Liver (tissue), 9 donors: ENCODE results near the gene CNGA3. TPM values are rescaled to one million over a fixed set of nuclear protein-coding genes. Genes with fewer than 3 reads are reported as not detected.

ENCODE experiments used
- DNase-seq: peaks from one replicate; pipeline ENCODE4 v3.0.0-alpha.2; 2017; ENCODE audit warnings: low spot score
- H3K27ac ChIP-seq, 2 donors: one replicate each; pipeline ENCODE4 v1.7.0; 2013; ENCODE audit warnings: inconsistent platforms in 2 of 2, low read length in 2 of 2, control low read depth in 1 of 2, low read depth in 1 of 2, mild to moderate bottlenecking in 1 of 2
- H3K27me3 ChIP-seq, 4 donors: one replicate each; pipeline versions ENCODE4 v1.6.1 to v1.7.0; 2013; ENCODE audit warnings: low read length in 3 of 4, inconsistent platforms in 1 of 4, mild to moderate bottlenecking in 1 of 4, moderate library complexity in 1 of 4; ENCODE audit not compliant: control insufficient read depth in 4 of 4, insufficient read depth in 4 of 4
- H3K36me3 ChIP-seq, 4 donors: one replicate each; pipeline versions ENCODE4 v1.6.1 to v1.7.0; 2013; ENCODE audit warnings: low read length in 3 of 4, mild to moderate bottlenecking in 3 of 4, low read depth in 1 of 4, moderate library complexity in 1 of 4; ENCODE audit not compliant: control insufficient read depth in 4 of 4, insufficient read depth in 3 of 4
- H3K4me1 ChIP-seq, 4 donors: one replicate each; pipeline versions ENCODE4 v1.6.1 to v1.7.0; 2013; ENCODE audit warnings: low read length in 3 of 4, mild to moderate bottlenecking in 3 of 4, moderate library complexity in 1 of 4; ENCODE audit not compliant: control insufficient read depth in 4 of 4, insufficient read depth in 4 of 4
- H3K4me3 ChIP-seq, 3 donors: one replicate each; pipeline versions ENCODE4 v1.6.1 to v1.7.0; 2013; ENCODE audit warnings: low read length in 3 of 3, control low read depth in 1 of 3, low read depth in 1 of 3, mild to moderate bottlenecking in 1 of 3
- H3K9ac ChIP-seq, 2 donors: one replicate each; pipeline ENCODE4 v1.7.0; 2013; ENCODE audit warnings: low read length in 2 of 2, mild to moderate bottlenecking in 2 of 2, moderate library complexity in 2 of 2, control low read depth in 1 of 2, low read depth in 1 of 2
- H3K9me3 ChIP-seq, 4 donors: one replicate each; pipeline versions ENCODE4 v1.6.1 to v1.7.0; 2013; ENCODE audit warnings: low read length in 3 of 4; ENCODE audit not compliant: control insufficient read depth in 4 of 4
- CTCF ChIP-seq: fragments of 150-350 bp; IDR thresholded peaks from 2 replicates; pipeline ENCODE4 v1.5.1; 2017; ENCODE audit warnings: improper control_type of control experiment, low read depth, low read length; ENCODE audit not compliant: missing input control
- EGR1 ChIP-seq, 2 donors: IDR thresholded peaks; 2 replicates each; pipeline ENCODE4 v1.6.1; 2016 to 2018; ENCODE audit warnings: antibody characterized with exemption in 2 of 2, low read depth in 2 of 2
- FOXA2 ChIP-seq: IDR thresholded peaks from 2 replicates; pipeline ENCODE4 v1.6.1; 2016; ENCODE audit warnings: antibody characterized with exemption
- GABPA ChIP-seq, 2 donors: IDR thresholded peaks in 1 of 2; conservative IDR thresholded peaks in 1 of 2; 2 replicates each; pipeline ENCODE4 v1.6.1; 2016; ENCODE audit warnings: antibody characterized with exemption in 2 of 2, mild to moderate bottlenecking in 1 of 2, moderate library complexity in 1 of 2
- HNF4G ChIP-seq: IDR thresholded peaks from 2 replicates; pipeline ENCODE4 v1.6.1; 2016; ENCODE audit warnings: antibody characterized with exemption
- JUND ChIP-seq, 2 donors: IDR thresholded peaks; 2 replicates each; pipeline ENCODE4 v1.6.1; 2016; ENCODE audit warnings: antibody characterized with exemption in 2 of 2
- NR2F2 ChIP-seq: IDR thresholded peaks from 2 replicates; pipeline ENCODE4 v1.6.1; 2016; ENCODE audit warnings: antibody characterized with exemption
- RAD21 ChIP-seq, 2 donors: IDR thresholded peaks; 2 replicates each; pipeline ENCODE4 v1.6.1; 2016; ENCODE audit warnings: antibody characterized with exemption in 2 of 2, mild to moderate bottlenecking in 2 of 2
- RXRA ChIP-seq, 2 donors: IDR thresholded peaks; 2 replicates each; pipeline ENCODE4 v1.6.1; 2017 to 2018; ENCODE audit warnings: antibody characterized with exemption in 2 of 2, mild to moderate bottlenecking in 1 of 2
- SP1 ChIP-seq: IDR thresholded peaks from 2 replicates; pipeline ENCODE4 v1.6.1; 2018; ENCODE audit warnings: antibody characterized with exemption, mild to moderate bottlenecking
- TAF1 ChIP-seq: conservative IDR thresholded peaks from 2 replicates; pipeline ENCODE4 v1.6.1; 2016; ENCODE audit warnings: antibody characterized with exemption, mild to moderate bottlenecking
- YY1 ChIP-seq: IDR thresholded peaks from 2 replicates; pipeline ENCODE4 v1.6.1; 2016; ENCODE audit warnings: antibody characterized with exemption, mild to moderate bottlenecking
- ZBTB33 ChIP-seq: IDR thresholded peaks from 2 replicates; pipeline ENCODE4 v1.6.1; 2016; ENCODE audit warnings: antibody characterized with exemption
- WGBS: extraction: QIAGEN DNeasy Blood & Tissue Kit; methylation state at CpG from one replicate; pipeline ENCODE4 v1.1.7; 2013; 5-methylcytosine and 5-hydroxymethylcytosine counted together
- polyA plus RNA-seq, 2 donors: library from polyadenylated mRNA; stranded (reverse) in 1 of 2; unstranded in 1 of 2; fragments of 200-250 nt in 1 of 2; fragments of >200 nt in 1 of 2; fragmentation: Nextera tagmentation in 1 of 2; extraction: Ambion mirVana in 1 of 2; gene quantifications; one replicate each; pipeline versions ENCODE4 v1.2.1 to v1.2.3, GENCODE V29; 2013 to 2015
- total RNA-seq, 2 donors: library from RNA; depleted of rRNA; stranded (reverse); fragments of >200 nt; gene quantifications; one replicate each; pipeline ENCODE4 v1.2.3, GENCODE V29; 2014
- TF ChIP-seq, protein P1 (sequence below): IDR thresholded peaks from 2 replicates; pipeline ENCODE4 v1.6.1; 2016; ENCODE audit warnings: antibody characterized with exemption
- donor health status: healthy.
- donor health status: healthy.
- donor health status: healthy.
- donor health status: healthy.
- donor health status: healthy.

The CNGA3 gene
- total and polyA plus RNA-seq, 4 donors = not detected

GRCh38 chr2:98393354-98393753, 47.1 kb downstream of the CNGA3 start:
- no peak for DNase-seq
- Histone ChIP-seq H3K4me1 (no peaks in the 10 kb centered on the region), H3K27ac (no peak overlapping the region), H3K36me3 (no peaks in the 10 kb centered on the region), H3K9ac (no peak overlapping the region), H3K4me3 (no peak overlapping the region), H3K27me3 (peaks cover 0 to 11% (median 0%) of the 10 kb centered on the region in 4 donors), H3K9me3 (no peaks in the 10 kb centered on the region)
- TF ChIP-seq ZBTB33 = no peak
- TF ChIP-seq SP1 = no peak
- no peak for TF ChIP-seq RAD21 (IDR thresholded peaks at IDR 0.05)
- no peak for TF ChIP-seq CTCF
- TF ChIP-seq RXRA (IDR thresholded peaks at IDR 0.05) = no peak
- TF ChIP-seq HNF4G = no peak
- no peak for TF ChIP-seq YY1
- no peak for TF ChIP-seq TAF1
- no peak for TF ChIP-seq NR2F2
- 86% methylated on average over 5 of the region's 5 CpGs for WGBS

GRCh38 chr2:98394595-98395153, 48.4 kb downstream of the CNGA3 start:
- H3K36me3 ChIP-seq = no peaks in the 10 kb centered on the region
- DNase-seq = no peak
- no peak overlapping the region for H3K9ac ChIP-seq
- H3K9me3 ChIP-seq = no peaks in the 10 kb centered on the region
- H3K27ac ChIP-seq = no peak overlapping the region
- no peaks in the 10 kb centered on the region for H3K4me1 ChIP-seq
- H3K4me3 ChIP-seq = no peak overlapping the region
- TF ChIP-seq CTCF (no peak), GABPA (IDR thresholded peaks at IDR 0.05 in 1 of 2, conservative IDR thresholded peaks at IDR 0.05 in 1 of 2) (no peak), RAD21 (IDR thresholded peaks at IDR 0.05) (no peak), YY1 (no peak), EGR1 (IDR thresholded peaks at IDR 0.05; ENCODE audit: low read depth in 2 of 2) (no peak), NR2F2 (no peak), FOXA2 (no peak), SP1 (no peak), JUND (IDR thresholded peaks at IDR 0.05) (no peak)
- TF ChIP-seq, protein P1, sequence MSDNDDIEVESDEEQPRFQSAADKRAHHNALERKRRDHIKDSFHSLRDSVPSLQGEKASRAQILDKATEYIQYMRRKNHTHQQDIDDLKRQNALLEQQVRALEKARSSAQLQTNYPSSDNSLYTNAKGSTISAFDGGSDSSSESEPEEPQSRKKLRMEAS = no peak
- H3K27me3 ChIP-seq = peaks cover 0 to 11% (median 0%) of the 10 kb centered on the region in 4 donors
- 86% methylated on average over 3 of the region's 3 CpGs for WGBS
